HepG2 (cell line): ENCODE results near the gene SLC38A3. TPM values are rescaled to one million over a fixed set of nuclear protein-coding genes. Genes with fewer than 3 reads are reported as not detected.

ENCODE experiments used
- ETV5 ChIP-seq: IDR thresholded peaks from 2 replicates; pipeline ENCODE4 v1.6.1; 2018; ENCODE audit warnings: missing biosample characterization, missing genetic modification reagents, inconsistent platforms, borderline replicate concordance
- FOSL1 ChIP-seq: sonication (generic); formaldehyde crosslinking; IDR thresholded peaks from 2 replicates; pipeline ENCODE4 v1.9.0; 2021; ENCODE audit warnings: missing genetic modification reagents, borderline replicate concordance
- ISL2 ChIP-seq: sonication (generic); formaldehyde crosslinking; IDR thresholded peaks from 2 replicates; pipeline ENCODE4 v1.5.0; 2020; ENCODE audit warnings: missing genetic modification reagents
- MEF2D ChIP-seq: sonication (generic); formaldehyde crosslinking; IDR thresholded peaks from 2 replicates; pipeline ENCODE4 v1.5.1; 2020; ENCODE audit warnings: mild to moderate bottlenecking, missing genetic modification reagents
- NR0B2 ChIP-seq: sonication (generic); formaldehyde crosslinking; IDR thresholded peaks from 2 replicates; pipeline ENCODE4 v1.4.0; 2020; ENCODE audit warnings: mild to moderate bottlenecking, missing genetic modification reagents
- PHF20 ChIP-seq: sonication (generic); formaldehyde crosslinking; IDR thresholded peaks from 2 replicates; pipeline ENCODE4 v1.5.0; 2020; ENCODE audit warnings: mild to moderate bottlenecking, missing genetic modification reagents
- PHF5A ChIP-seq: IDR thresholded peaks from one replicate; pipeline ENCODE4 v1.6.1; 2018; ENCODE audit warnings: low read depth, missing genetic modification reagents; ENCODE audit not compliant: unreplicated experiment
- PRDM15 ChIP-seq: sonication (generic); formaldehyde crosslinking; IDR thresholded peaks from 2 replicates; pipeline ENCODE4 v1.4.0; 2020; ENCODE audit warnings: missing genetic modification reagents
- RELA ChIP-seq: sonication (generic); formaldehyde crosslinking; IDR thresholded peaks from 2 replicates; pipeline ENCODE4 v1.4.0; 2020; ENCODE audit warnings: missing genetic modification reagents
- REPIN1 ChIP-seq: sonication (generic); formaldehyde crosslinking; IDR thresholded peaks from 2 replicates; pipeline ENCODE4 v1.8.0; 2022; ENCODE audit warnings: missing genetic modification reagents, low read depth, mild to moderate bottlenecking, borderline replicate concordance
- RNF219 ChIP-seq: sonication (generic); formaldehyde crosslinking; IDR thresholded peaks from 2 replicates; pipeline ENCODE4 v1.5.0; 2020; ENCODE audit warnings: mild to moderate bottlenecking, missing genetic modification reagents
- SIX1 ChIP-seq: sonication (generic); formaldehyde crosslinking; IDR thresholded peaks from 2 replicates; pipeline ENCODE4 v1.4.0; 2020; ENCODE audit warnings: missing genetic modification reagents, borderline replicate concordance
- SOX5 ChIP-seq: IDR thresholded peaks from 2 replicates; pipeline ENCODE4 v1.6.1; 2016; ENCODE audit warnings: borderline replicate concordance
- STAT5B ChIP-seq: sonication (generic); formaldehyde crosslinking; IDR thresholded peaks from 2 replicates; pipeline ENCODE4 v1.4.0; 2020; ENCODE audit warnings: missing genetic modification reagents
- TFAP4 ChIP-seq: sonication (generic); IDR thresholded peaks from 2 replicates; pipeline ENCODE4 v1.6.1; 2016; ENCODE audit warnings: low read depth, borderline replicate concordance
- THAP11 ChIP-seq: IDR thresholded peaks from 2 replicates; pipeline ENCODE4 v1.6.1; 2016; ENCODE audit warnings: missing biosample characterization, missing genetic modification reagents
- ZNF225 ChIP-seq: sonication (generic); formaldehyde crosslinking; IDR thresholded peaks from 2 replicates; pipeline ENCODE4 v1.4.0; 2020; ENCODE audit warnings: mild to moderate bottlenecking, missing genetic modification reagents
- polyA plus RNA-seq, 8 experiments: library from polyadenylated mRNA; depleted of rRNA in 3 of 8; stranded (reverse) in 7 of 8; unstranded in 1 of 8; fragments of >200 nt; fragmentation: Illumina TruSeq in 4 of 8; extraction: Trizol in 4 of 8; gene quantifications; 2 replicates each; pipeline versions ENCODE4 v1.2.1 to v1.2.3, GENCODE V29; 2011 to 2016; ENCODE audit warnings: low read depth in 4 of 8, missing spikeins in 1 of 8, mixed read lengths in 1 of 8; ENCODE audit not compliant: insufficient read depth in 1 of 8
- total RNA-seq, 5 experiments: library from RNA; depleted of rRNA; stranded (reverse); fragments of >200 nt; fragmentation: Illumina TruSeq; extraction: Trizol; gene quantifications; 2 replicates each; pipeline ENCODE4 v1.2.3, GENCODE V29; 2016; ENCODE audit warnings: low read depth in 1 of 5

Gene SLC38A3
- total and polyA plus RNA-seq, 2 of the 13 experiments (the other 11 are each of a cell fraction or from before 2014, with no cell fraction given): 29.8 to 164 TPM

GRCh38 chr3:50189274-50189673, 15.8 kb upstream of the SLC38A3 start (continued):
- no peak for TF ChIP-seq PRDM15 (CRISPR knock-in tag)
- no peak for TF ChIP-seq NR0B2 (CRISPR knock-in tag)
- no peak for TF ChIP-seq RNF219 (CRISPR knock-in tag)
- no peak for TF ChIP-seq ETV5
- TF ChIP-seq REPIN1 (CRISPR knock-in tag): peak; percentile 51; the same call in 1 of the 2 replicates
- TF ChIP-seq PHF20: no peak
- no peak for TF ChIP-seq STAT5B (CRISPR knock-in tag)
- TF ChIP-seq SOX5: no peak
- TF ChIP-seq THAP11 (CRISPR knock-in tag): peak; percentile 56
- TF ChIP-seq ZNF225 (CRISPR knock-in tag): no peak
- 0 out of 2 replicates have a peak, but pooled peaks have one; percentile 63 for TF ChIP-seq RELA
- TF ChIP-seq ISL2 (CRISPR knock-in tag): peak; percentile 60; the same call in 1 of the 2 replicates
- 0 out of 2 replicates have a peak, but pooled peaks have one; percentile 13 for TF ChIP-seq TFAP4
- no peak for TF ChIP-seq FOSL1 (CRISPR knock-in tag)
- TF ChIP-seq SIX1 (CRISPR knock-in tag): no peak
- 0 out of 2 replicates have a peak, but pooled peaks have one; percentile 36 for TF ChIP-seq MEF2D (CRISPR knock-in tag)
- TF ChIP-seq PHF5A (CRISPR knock-in tag): no peak
